ENCODE results near the gene SNHG17.

GRCh38 chr20:38387953-38388352 is 47.2 kb downstream of the SNHG17 start:
- TF ChIP-seq, protein P1, sequence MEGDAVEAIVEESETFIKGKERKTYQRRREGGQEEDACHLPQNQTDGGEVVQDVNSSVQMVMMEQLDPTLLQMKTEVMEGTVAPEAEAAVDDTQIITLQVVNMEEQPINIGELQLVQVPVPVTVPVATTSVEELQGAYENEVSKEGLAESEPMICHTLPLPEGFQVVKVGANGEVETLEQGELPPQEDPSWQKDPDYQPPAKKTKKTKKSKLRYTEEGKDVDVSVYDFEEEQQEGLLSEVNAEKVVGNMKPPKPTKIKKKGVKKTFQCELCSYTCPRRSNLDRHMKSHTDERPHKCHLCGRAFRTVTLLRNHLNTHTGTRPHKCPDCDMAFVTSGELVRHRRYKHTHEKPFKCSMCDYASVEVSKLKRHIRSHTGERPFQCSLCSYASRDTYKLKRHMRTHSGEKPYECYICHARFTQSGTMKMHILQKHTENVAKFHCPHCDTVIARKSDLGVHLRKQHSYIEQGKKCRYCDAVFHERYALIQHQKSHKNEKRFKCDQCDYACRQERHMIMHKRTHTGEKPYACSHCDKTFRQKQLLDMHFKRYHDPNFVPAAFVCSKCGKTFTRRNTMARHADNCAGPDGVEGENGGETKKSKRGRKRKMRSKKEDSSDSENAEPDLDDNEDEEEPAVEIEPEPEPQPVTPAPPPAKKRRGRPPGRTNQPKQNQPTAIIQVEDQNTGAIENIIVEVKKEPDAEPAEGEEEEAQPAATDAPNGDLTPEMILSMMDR (IDR thresholded peaks at IDR 0.05 in 8 of 11, conservative IDR thresholded peaks at IDR 0.05 in 3 of 11): no peak
- no peak for TF ChIP-seq POLR2A (IDR thresholded peaks at IDR 0.05)
- no peak for TF ChIP-seq POLR2AphosphoS5 (IDR thresholded peaks at IDR 0.05)
